Body of pancreas (tissue), 4 donors: ENCODE measurements around the gene FAHD2A.

Experiments
- CTCF ChIP-seq, 7 experiments: fragments of 450-650 bp in 4 of 7; fragments of 200-600 bp in 3 of 7; sonication (generic) in 3 of 7; IDR thresholded peaks; one replicate each; pipeline ENCODE4 v1.5.1; 2016 to 2019; ENCODE audit warnings: antibody characterized with exemption in 7 of 7
- POLR2A ChIP-seq, 3 donors: fragments of 450-650 bp; IDR thresholded peaks; one replicate each; pipeline ENCODE4 v1.6.1; 2016; ENCODE audit warnings: antibody characterized with exemption in 3 of 3, mild to moderate bottlenecking in 2 of 3

DNA sequence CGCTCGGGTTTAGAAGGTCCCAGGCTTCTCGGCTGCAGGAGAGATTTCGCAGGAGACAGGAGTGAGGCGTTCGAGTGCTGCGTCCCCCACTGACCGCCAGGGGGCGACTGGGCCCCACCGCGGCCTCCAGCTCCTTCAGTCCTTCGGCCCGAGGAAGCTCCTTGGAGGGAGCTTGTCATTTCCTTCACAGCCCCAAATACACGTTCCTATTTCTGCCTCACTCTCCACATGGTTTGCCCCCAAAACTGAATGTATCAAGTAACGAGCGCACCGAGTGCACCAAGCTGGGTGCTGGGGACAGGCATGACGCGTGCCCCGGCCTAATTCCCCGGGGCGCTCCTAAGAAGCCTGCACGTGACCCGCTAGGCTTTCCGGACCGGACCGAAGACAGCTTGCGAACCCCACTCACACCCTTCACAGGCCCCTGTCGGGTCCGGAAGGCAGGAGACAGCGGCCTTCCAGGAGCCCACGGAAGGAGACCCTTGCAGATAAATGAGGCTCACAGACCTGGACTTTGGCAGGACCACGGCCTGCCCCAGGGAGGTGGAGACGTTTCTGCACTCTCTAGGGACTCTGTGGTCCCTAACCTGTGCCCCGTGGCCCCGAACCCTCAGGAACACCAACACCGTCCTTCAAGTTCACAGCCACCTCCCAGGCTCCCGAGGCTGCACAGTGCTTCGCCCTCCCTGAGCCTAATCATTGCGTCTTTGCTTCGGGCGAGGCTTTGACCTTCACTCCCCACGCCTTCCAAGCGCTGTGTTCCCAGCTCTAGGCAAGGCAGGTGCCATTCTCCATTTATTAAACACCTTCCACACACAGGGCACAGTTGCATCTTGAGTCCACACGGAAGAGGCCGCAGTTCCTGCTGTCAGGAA lies 13.0 kb upstream of the FAHD2A start:
- TF ChIP-seq CTCF (IDR thresholded peaks at IDR 0.05) (peak; percentile 75 to 96 (median 83)), POLR2A (IDR thresholded peaks at IDR 0.05) (no peak)
